Psoas muscle (tissue), 8 donors: ENCODE results near the gene USP4. TPM values are rescaled to one million over a fixed set of nuclear protein-coding genes. Genes with fewer than 3 reads are reported as not detected.

Source experiments
- ATAC-seq, 4 donors: fragments of 200-7000 bp; cut with Tn5 transposase; one replicate each; pipeline ENCODE4 v1.9.1; 2020; ENCODE audit warnings: moderate library complexity in 3 of 4, mild to moderate bottlenecking in 2 of 4
- DNase-seq, 2 donors: peaks; one replicate each; pipeline ENCODE4 v3.0.0-alpha.2; 2020
- H3K27ac ChIP-seq: fragments of 200-600 bp; one replicate; pipeline ENCODE4 v1.8.0; 2022
- H3K27me3 ChIP-seq, 3 donors: fragments of 200-600 bp in 1 of 3; one replicate each; pipeline versions ENCODE4 v1.6.1 to v1.8.0; 2013 to 2022; ENCODE audit warnings: low read length in 2 of 3, mild to moderate bottlenecking in 2 of 3, moderate library complexity in 1 of 3; ENCODE audit not compliant: insufficient read depth in 3 of 3
- H3K36me3 ChIP-seq, 2 donors: fragments of 200-600 bp in 1 of 2; one replicate each; pipeline versions ENCODE4 v1.6.1 to v1.8.0; 2013 to 2022; ENCODE audit warnings: low read depth in 1 of 2, mild to moderate bottlenecking in 1 of 2, moderate library complexity in 1 of 2; ENCODE audit not compliant: insufficient read depth in 1 of 2
- H3K4me1 ChIP-seq: fragments of 200-600 bp; one replicate; pipeline ENCODE4 v1.8.0; 2022
- H3K4me3 ChIP-seq: fragments of 200-600 bp; one replicate; pipeline ENCODE4 v1.8.0; 2022; ENCODE audit warnings: mild to moderate bottlenecking
- H3K9me3 ChIP-seq: fragments of 200-600 bp; one replicate; pipeline ENCODE4 v1.8.0; 2022
- WGBS, 3 donors: extraction: QIAGEN DNeasy Blood & Tissue Kit; methylation state at CpG; one replicate each; pipeline versions ENCODE4 v1.1.6 to v1.1.7; 2013; 5-methylcytosine and 5-hydroxymethylcytosine counted together
- intact Hi-C, 2 donors: fragments of 100-400 bp; cut with DNase I; formaldehyde crosslinking; loops; one replicate each; pipeline versions ENCODE4 v1.11.0 to v1.14.2; 2022
- polyA plus RNA-seq, 3 donors: library from polyadenylated mRNA; stranded (reverse); fragments of 200-250 nt; gene quantifications; one replicate each; pipeline ENCODE4 v1.2.3, GENCODE V29; 2013
- total RNA-seq, 4 donors: library from RNA; stranded (reverse); fragmentation: NEBNext Ultra II Directional in 2 of 4; extraction: Animal tissue kit (Norgen Biotek cat#: 25700) in 2 of 4; gene quantifications; one replicate each; pipeline versions ENCODE4 v1.2.1 to v1.2.4, GENCODE V29; 2021 to 2023
- TF ChIP-seq, protein P1 (sequence below): fragments of 200-600 bp; IDR thresholded peaks from one replicate; pipeline ENCODE4 v1.8.0; 2022; ENCODE audit warnings: antibody characterized with exemption
- donor health status: healthy with polysubstance abuse.
- donor health status: DM: no; HTN: no; CAD: no; lungs with moderate emphysema.
- donor health status: Bipolar disorder and iron deficiency.
- donor health status: healthy.
- donor health status: DM: yes; HTN: yes; CAD: no.
- donor health status: DM: no; HTN: no; CAD: no.
- donor health status: DM: no; HTN: no; CAD: no.
- donor health status: DM: yes; HTN: yes; CAD: no.

Gene USP4
- total and polyA plus RNA-seq, 7 donors: 16.3 to 35.2 (median 26.7) TPM

- WGBS, 3 donors: 90 to 91% (median 90%) methylated on average over 16 of the region's 16 CpGs
- H3K36me3 ChIP-seq: peaks cover 5 to 95% of the 10 kb centered on the region in 2 donors
- DNase-seq: no peak
- no peaks in the 10 kb centered on the region for H3K9me3 ChIP-seq
- peaks cover 7% of the 10 kb centered on the region for H3K4me1 ChIP-seq
- intact Hi-C loops: no loop called here
- no peak overlapping the region for H3K27ac ChIP-seq
- no peak for ATAC-seq
- TF ChIP-seq, protein P1, sequence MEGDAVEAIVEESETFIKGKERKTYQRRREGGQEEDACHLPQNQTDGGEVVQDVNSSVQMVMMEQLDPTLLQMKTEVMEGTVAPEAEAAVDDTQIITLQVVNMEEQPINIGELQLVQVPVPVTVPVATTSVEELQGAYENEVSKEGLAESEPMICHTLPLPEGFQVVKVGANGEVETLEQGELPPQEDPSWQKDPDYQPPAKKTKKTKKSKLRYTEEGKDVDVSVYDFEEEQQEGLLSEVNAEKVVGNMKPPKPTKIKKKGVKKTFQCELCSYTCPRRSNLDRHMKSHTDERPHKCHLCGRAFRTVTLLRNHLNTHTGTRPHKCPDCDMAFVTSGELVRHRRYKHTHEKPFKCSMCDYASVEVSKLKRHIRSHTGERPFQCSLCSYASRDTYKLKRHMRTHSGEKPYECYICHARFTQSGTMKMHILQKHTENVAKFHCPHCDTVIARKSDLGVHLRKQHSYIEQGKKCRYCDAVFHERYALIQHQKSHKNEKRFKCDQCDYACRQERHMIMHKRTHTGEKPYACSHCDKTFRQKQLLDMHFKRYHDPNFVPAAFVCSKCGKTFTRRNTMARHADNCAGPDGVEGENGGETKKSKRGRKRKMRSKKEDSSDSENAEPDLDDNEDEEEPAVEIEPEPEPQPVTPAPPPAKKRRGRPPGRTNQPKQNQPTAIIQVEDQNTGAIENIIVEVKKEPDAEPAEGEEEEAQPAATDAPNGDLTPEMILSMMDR: no peak
- no peaks in the 10 kb centered on the region for H3K27me3 ChIP-seq
- no peak overlapping the region for H3K4me3 ChIP-seq
These were observed 23.0 kb downstream of the USP4 start for GRCh38 chr3:49316696-49317457.

GRCh38 chr3:49313896-49314688, 25.8 kb downstream of the USP4 start:
- TF ChIP-seq, protein P1: no peak
- DNase-seq: no peak
- H3K36me3 ChIP-seq: peaks cover 0 to 95% of the 10 kb centered on the region in 2 donors
- H3K9me3 ChIP-seq: no peaks in the 10 kb centered on the region
- no peaks in the 10 kb centered on the region for H3K27me3 ChIP-seq
- H3K4me1 ChIP-seq: peaks cover 7% of the 10 kb centered on the region
- peak in 1 of 4 donors; percentile 42 for ATAC-seq
- 88 to 94% (median 89%) methylated on average over 1 of the region's 1 CpG for WGBS, 3 donors
- intact Hi-C loops: no loop called here
- H3K4me3 ChIP-seq: no peak overlapping the region
- H3K27ac ChIP-seq: no peak overlapping the region

DNA sequence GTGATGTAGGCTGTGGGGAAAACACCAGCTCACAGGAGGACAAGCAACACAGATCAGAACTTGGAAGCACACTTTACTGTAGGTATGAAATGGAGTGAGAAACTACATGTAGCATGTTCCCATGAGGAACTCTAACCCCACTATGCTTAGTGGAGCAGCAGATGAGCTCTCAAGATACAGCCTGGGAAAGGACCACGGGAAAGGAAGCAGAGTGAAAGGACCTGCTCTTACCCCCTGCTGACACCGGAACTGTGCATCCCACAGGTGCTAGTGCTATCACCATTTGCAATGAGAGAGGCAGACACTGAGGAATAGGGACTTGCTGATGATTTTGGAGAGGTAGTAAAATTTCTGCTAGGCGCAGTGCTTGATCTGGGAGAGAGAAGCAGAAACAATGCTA, 28.6 kb downstream of the USP4 start:
- DNase-seq: no peak

DNA sequence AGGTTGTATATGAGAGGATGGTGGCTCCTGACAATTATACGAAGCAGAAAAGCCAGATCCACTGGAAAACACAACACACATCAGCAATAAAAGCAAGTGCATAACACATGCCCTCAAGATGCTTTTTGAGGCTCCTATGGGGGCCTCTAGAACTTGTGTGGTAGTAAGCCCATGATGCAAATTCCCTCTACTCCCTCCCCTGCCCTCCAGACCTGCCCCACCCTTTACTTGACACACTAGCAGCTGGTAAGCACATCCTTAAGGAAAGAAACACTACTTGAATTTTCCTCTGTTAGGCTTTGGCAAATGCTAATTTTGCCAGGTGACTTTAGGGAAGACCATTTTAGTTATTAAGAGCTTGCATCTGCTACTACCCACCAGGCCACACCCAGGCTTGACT, 29.2 kb downstream of the USP4 start:
- no peak overlapping the region for H3K27ac ChIP-seq
- H3K27me3 ChIP-seq: no peaks in the 10 kb centered on the region
- H3K4me1 ChIP-seq: peaks cover 7% of the 10 kb centered on the region
- ATAC-seq (no peak), DNase-seq (no peak)
- H3K9me3 ChIP-seq: no peaks in the 10 kb centered on the region
- intact Hi-C loops: no loop called here
- TF ChIP-seq, protein P1: no peak
- H3K36me3 ChIP-seq: peaks cover 4 to 97% of the 10 kb centered on the region in 2 donors
- H3K4me3 ChIP-seq: no peak overlapping the region
- WGBS, 3 donors: 88 to 100% (median 94%) methylated on average over 1 of the region's 1 CpG

More for the DNA sequence above, 28.6 kb downstream of the USP4 start:
- Histone ChIP-seq H3K27ac (no peak overlapping the region), H3K4me3 (no peak overlapping the region), H3K4me1 (peaks cover 7% of the 10 kb centered on the region), H3K9me3 (no peaks in the 10 kb centered on the region), H3K27me3 (no peaks in the 10 kb centered on the region), H3K36me3 (peaks cover 2 to 97% of the 10 kb centered on the region in 2 donors)
- TF ChIP-seq, protein P1: no peak
- 92 to 95% (median 93%) methylated on average over 3 of the region's 3 CpGs for WGBS, 3 donors
- intact Hi-C loops: no loop called here
- ATAC-seq: no peak
